GM23338 (cell line): ENCODE measurements around the gene DMD. TPM values are rescaled to one million over a fixed set of nuclear protein-coding genes. Genes with fewer than 3 reads are reported as not detected.

Experiments used
- ATAC-seq: fragments of 200-7000 bp; cut with Tn5 transposase; 3 replicates; pipeline ENCODE4 v1.9.1; 2020
- DNase-seq: peaks from one replicate; pipeline ENCODE4 v3.0.0-alpha.2; 2015; ENCODE audit warnings: low spot score
- H2AFZ ChIP-seq: fragments of 200-600 bp; sonication (generic); 2 replicates; pipeline ENCODE4 v1.8.0; 2016; ENCODE audit warnings: antibody characterized with exemption, mild to moderate bottlenecking, moderate library complexity
- H3F3A ChIP-seq: fragments of 200-600 bp; sonication (generic); replicated peaks from 2 replicates; pipeline ENCODE4 v1.8.0; 2017; ENCODE audit warnings: antibody characterized with exemption, mixed run types, low read depth
- H3K27ac ChIP-seq: fragments of 200-600 bp; sonication (generic); 2 replicates; pipeline ENCODE4 v1.6.1; 2016; ENCODE audit warnings: low read depth
- H3K27me3 ChIP-seq: fragments of 200-600 bp; sonication (generic); 2 replicates; pipeline ENCODE4 v1.8.0; 2016; ENCODE audit warnings: mild to moderate bottlenecking, mixed run types, moderate library complexity; ENCODE audit not compliant: insufficient read depth
- H3K36me3 ChIP-seq: fragments of 200-600 bp; sonication (generic); 2 replicates; pipeline ENCODE4 v1.8.0; 2016; ENCODE audit warnings: mild to moderate bottlenecking; ENCODE audit not compliant: insufficient read depth
- H3K4me1 ChIP-seq: fragments of 200-600 bp; sonication (generic); 2 replicates; pipeline ENCODE4 v1.8.0; 2016; ENCODE audit warnings: mild to moderate bottlenecking, moderate library complexity; ENCODE audit not compliant: insufficient read depth
- H3K4me2 ChIP-seq: fragments of 200-600 bp; sonication (generic); 2 replicates; pipeline ENCODE4 v1.7.1; 2017; ENCODE audit warnings: mixed run types
- H3K4me3 ChIP-seq: fragments of 200-600 bp; sonication (generic); 2 replicates; pipeline ENCODE4 v1.6.1; 2016; ENCODE audit warnings: mixed run types
- H3K79me2 ChIP-seq: fragments of 200-600 bp; sonication (generic); replicated peaks from 2 replicates; pipeline ENCODE4 v1.8.0; 2017; ENCODE audit warnings: mild to moderate bottlenecking; ENCODE audit not compliant: insufficient read depth
- H3K9me2 ChIP-seq: fragments of 200-600 bp; sonication (generic); 2 replicates; pipeline ENCODE4 v1.8.0; 2017; ENCODE audit not compliant: insufficient read depth
- H4K20me1 ChIP-seq: fragments of 200-600 bp; sonication (generic); replicated peaks from 2 replicates; pipeline ENCODE4 v1.8.0; 2017; ENCODE audit warnings: mild to moderate bottlenecking; ENCODE audit not compliant: insufficient read depth
- H3K27ac Mint-ChIP-seq: 2 replicates; pipeline ENCODE4 v1.8.0; 2020; ENCODE audit warnings: inconsistent platforms, mild to moderate bottlenecking, moderate library complexity, mixed read lengths
- H3K27me3 Mint-ChIP-seq: 3 replicates; pipeline ENCODE4 v1.8.0; 2022; ENCODE audit warnings: low read depth, mild to moderate bottlenecking, moderate library complexity, mixed read lengths, inconsistent platforms; ENCODE audit not compliant: insufficient read depth, poor library complexity
- H3K36me3 Mint-ChIP-seq: 3 replicates; pipeline ENCODE4 v1.8.0; 2021; ENCODE audit warnings: low read depth, mild to moderate bottlenecking, inconsistent platforms, moderate library complexity, mixed read lengths
- H3K4me1 Mint-ChIP-seq: 3 replicates; pipeline ENCODE4 v1.8.0; 2020; ENCODE audit warnings: mild to moderate bottlenecking, inconsistent platforms, mixed read lengths
- H3K4me3 Mint-ChIP-seq: 3 replicates; pipeline ENCODE4 v1.8.0; 2021; ENCODE audit warnings: moderate library complexity, mild to moderate bottlenecking, inconsistent platforms, mixed read lengths
- H3K9me3 Mint-ChIP-seq: 3 replicates; pipeline ENCODE4 v1.8.0; 2020; ENCODE audit warnings: moderate library complexity, mild to moderate bottlenecking, inconsistent platforms, mixed read lengths
- CREB1 ChIP-seq: fragments of 250-450 bp; sonication (Bioruptor Pico); IDR thresholded peaks from 2 replicates; pipeline ENCODE4 v1.5.0; 2020; ENCODE audit warnings: low read depth, mild to moderate bottlenecking, moderate library complexity
- CTCF ChIP-seq, 2 experiments: fragments of 200-600 bp in 1 of 2; sonication (generic) in 1 of 2; conservative IDR thresholded peaks; 2 replicates each; pipeline versions ENCODE4 v1.5.1 to v1.6.1; 2016 to 2017; ENCODE audit warnings: antibody characterized with exemption in 2 of 2, low read depth in 2 of 2, mild to moderate bottlenecking in 2 of 2, moderate library complexity in 1 of 2
- ETS1 ChIP-seq: IDR thresholded peaks from 2 replicates; pipeline ENCODE4 v1.6.1; 2016; ENCODE audit warnings: antibody characterized with exemption
- EZH2 ChIP-seq: fragments of 200-600 bp; sonication (generic); IDR thresholded peaks from one replicate; pipeline ENCODE4 v1.8.0; 2017; ENCODE audit warnings: antibody characterized with exemption, mild to moderate bottlenecking, low read depth; ENCODE audit not compliant: unreplicated experiment
- JUNB ChIP-seq: IDR thresholded peaks from one replicate; pipeline ENCODE4 v1.6.1; 2016; ENCODE audit warnings: antibody characterized with exemption; ENCODE audit not compliant: unreplicated experiment
- NANOG ChIP-seq: IDR thresholded peaks from 2 replicates; pipeline ENCODE4 v1.6.1; 2016; ENCODE audit warnings: antibody characterized with exemption, borderline replicate concordance
- STAT1 ChIP-seq: IDR thresholded peaks from one replicate; pipeline ENCODE4 v1.6.1; 2016; ENCODE audit warnings: antibody characterized with exemption; ENCODE audit not compliant: unreplicated experiment
- ZNF114 ChIP-seq: fragments of 250-450 bp; sonication (Bioruptor Pico); IDR thresholded peaks from 2 replicates; pipeline ENCODE4 v1.5.0; 2020; ENCODE audit warnings: mild to moderate bottlenecking, moderate library complexity
- ZNF331 ChIP-seq: fragments of 250-450 bp; sonication (Bioruptor Pico); IDR thresholded peaks from 2 replicates; pipeline ENCODE4 v1.5.0; 2020; ENCODE audit warnings: low read depth, mild to moderate bottlenecking, moderate library complexity
- ZNF462 ChIP-seq: fragments of 250-450 bp; sonication (Bioruptor Pico); IDR thresholded peaks from 2 replicates; pipeline ENCODE4 v1.5.0; 2020; ENCODE audit warnings: mild to moderate bottlenecking, moderate library complexity
- polyA plus RNA-seq: library from polyadenylated mRNA; unstranded; fragments of >200 nt; fragmentation: Nextera tagmentation; extraction: Ambion mirVana; gene quantifications from 2 replicates; pipeline ENCODE4 v1.2.1, GENCODE V29; 2016
- total RNA-seq: library from RNA; depleted of rRNA; stranded (reverse); fragments of >200 nt; shearing (Covaris generic); gene quantifications from 2 replicates; pipeline ENCODE4 v1.2.3, GENCODE V29; 2014

DMD gene
- total and polyA plus RNA-seq, 2 experiments from 2014 or later = 4.5 to 7.6 TPM

- no peak for TF ChIP-seq ZNF462
- TF ChIP-seq CTCF (conservative IDR thresholded peaks at IDR 0.05; ENCODE audit: low read depth in 2 of 2) = no peak
- no peak for TF ChIP-seq JUNB
Measured at GRCh38 chrX:32191316-32191715, 1020.0 kb downstream of the DMD start (continued).

GRCh38 chrX:32185160-32185559, 1026.2 kb downstream of the DMD start:
- no peaks in the 10 kb centered on the region for H4K20me1 ChIP-seq
- H3K9me3 Mint-ChIP-seq = no peaks in the 10 kb centered on the region
- H3K4me2 ChIP-seq = no peak overlapping the region
- H3K4me1 Mint-ChIP-seq = no peaks in the 10 kb centered on the region
- H3K4me3 Mint-ChIP-seq = no peak overlapping the region
- H3K27me3 Mint-ChIP-seq = no peaks in the 10 kb centered on the region
- H3K79me2 ChIP-seq = no peaks in the 10 kb centered on the region
- no peak for TF ChIP-seq ETS1
- TF ChIP-seq ZNF331 (CRISPR knock-in tag) = no peak
- no peak for TF ChIP-seq STAT1
- no peak for TF ChIP-seq NANOG
- TF ChIP-seq ZNF114 (CRISPR knock-in tag) = no peak
- no peak for TF ChIP-seq JUNB
- TF ChIP-seq EZH2 = no peak
- TF ChIP-seq CREB1 (CRISPR knock-in tag) = no peak
- H3K4me1 ChIP-seq = no peaks in the 10 kb centered on the region
- H2AFZ ChIP-seq = no peak overlapping the region
- no peak overlapping the region for H3K27ac Mint-ChIP-seq
- no peaks in the 10 kb centered on the region for H3K27me3 ChIP-seq
- DNase-seq = no peak
- no peaks in the 10 kb centered on the region for H3K36me3 Mint-ChIP-seq
- H3F3A ChIP-seq = no peaks in the 10 kb centered on the region
- H3K9me2 ChIP-seq = no peaks in the 10 kb centered on the region
- H3K36me3 ChIP-seq = no peaks in the 10 kb centered on the region
- no peak overlapping the region for H3K27ac ChIP-seq
- ATAC-seq = no peak
- no peak overlapping the region for H3K4me3 ChIP-seq
